GM21367 (cell line): ENCODE results near the gene ACTR3.
A peak's percentile ranks its signal among the peaks of the same experiment; 100 is the strongest.

ENCODE experiments used
- ATAC-seq: cut with Tn5 transposase; IDR thresholded peaks from one replicate; pipeline ENCODE4 v1.9.1; 2021; ENCODE audit not compliant: unreplicated experiment

The ACTR3 gene

GRCh38 chr2:113875135-113875534, 14.8 kb upstream of the ACTR3 start:
- no peak for ATAC-seq

GRCh38 chr2:113876503-113877387, 13.1 kb upstream of the ACTR3 start:
- ATAC-seq: no peak

DNA sequence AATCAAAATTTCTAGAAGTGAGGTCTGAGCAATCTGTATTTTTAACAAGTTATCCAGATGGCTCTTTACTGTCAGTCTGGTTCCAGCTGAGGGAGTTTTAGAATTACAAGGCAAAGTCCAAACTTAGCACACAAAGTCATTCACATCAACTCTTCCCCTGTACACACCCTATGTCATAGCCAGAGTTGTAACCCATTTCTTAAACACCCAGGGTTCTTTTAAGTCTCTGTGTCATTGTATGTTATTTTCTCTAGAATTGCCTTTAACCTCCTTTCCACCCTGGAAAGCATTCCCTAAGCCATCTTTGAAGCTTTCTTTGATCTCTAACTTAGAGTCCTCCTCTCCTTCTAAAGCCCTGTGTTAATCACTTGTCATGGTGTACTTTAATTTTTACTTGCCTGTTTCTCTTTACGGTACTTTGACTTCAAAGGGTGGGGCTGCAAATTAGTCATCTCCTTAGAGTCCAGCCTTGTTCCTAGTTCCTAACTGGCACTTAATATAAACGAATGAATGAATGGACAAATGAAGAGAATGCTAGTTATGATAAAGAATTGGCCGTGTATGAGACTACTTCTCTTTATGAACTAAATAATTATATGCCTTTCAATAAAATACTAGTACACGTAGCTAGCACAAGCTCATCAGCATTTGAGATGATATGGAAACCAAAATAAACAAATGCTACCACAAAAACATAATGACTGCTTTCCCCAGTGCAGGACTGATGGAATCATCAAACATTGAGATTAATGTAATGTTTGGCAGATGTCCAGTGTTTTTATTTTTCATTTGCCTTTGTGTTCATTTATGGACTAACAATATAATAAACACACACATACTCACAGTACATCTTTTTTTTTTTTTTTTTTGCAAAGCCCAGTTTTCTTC, 11.9 kb upstream of the ACTR3 start:
- no peak for ATAC-seq

- ATAC-seq: no peak
These were observed 11.1 kb upstream of the ACTR3 start for GRCh38 chr2:113878743-113879142.

DNA sequence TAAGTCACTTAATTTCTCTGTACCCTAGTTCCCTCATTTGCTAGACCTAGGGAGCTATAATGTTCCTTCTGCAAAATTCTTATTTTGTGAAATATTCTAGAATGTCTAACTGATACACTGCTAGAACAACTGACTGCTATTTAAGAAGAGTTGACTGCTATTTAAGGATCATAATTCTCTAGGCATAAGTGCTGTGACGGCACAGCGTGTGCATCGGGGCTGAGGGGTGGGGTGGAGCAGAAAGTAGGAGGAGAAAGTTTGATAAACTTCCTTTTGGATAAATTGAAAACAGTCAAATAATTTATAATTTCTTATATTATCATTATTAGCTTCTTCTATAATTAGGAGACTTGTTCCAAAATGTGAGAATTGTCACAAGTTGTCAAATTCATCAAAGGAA, 10.4 kb upstream of the ACTR3 start:
- ATAC-seq: no peak

- ATAC-seq: peak; percentile 66
These were observed 3.3 kb upstream of the ACTR3 start for GRCh38 chr2:113886479-113887008.

GRCh38 chr2:113887009-113887792, 2.7 kb upstream of the ACTR3 start:
- no peak for ATAC-seq

DNA sequence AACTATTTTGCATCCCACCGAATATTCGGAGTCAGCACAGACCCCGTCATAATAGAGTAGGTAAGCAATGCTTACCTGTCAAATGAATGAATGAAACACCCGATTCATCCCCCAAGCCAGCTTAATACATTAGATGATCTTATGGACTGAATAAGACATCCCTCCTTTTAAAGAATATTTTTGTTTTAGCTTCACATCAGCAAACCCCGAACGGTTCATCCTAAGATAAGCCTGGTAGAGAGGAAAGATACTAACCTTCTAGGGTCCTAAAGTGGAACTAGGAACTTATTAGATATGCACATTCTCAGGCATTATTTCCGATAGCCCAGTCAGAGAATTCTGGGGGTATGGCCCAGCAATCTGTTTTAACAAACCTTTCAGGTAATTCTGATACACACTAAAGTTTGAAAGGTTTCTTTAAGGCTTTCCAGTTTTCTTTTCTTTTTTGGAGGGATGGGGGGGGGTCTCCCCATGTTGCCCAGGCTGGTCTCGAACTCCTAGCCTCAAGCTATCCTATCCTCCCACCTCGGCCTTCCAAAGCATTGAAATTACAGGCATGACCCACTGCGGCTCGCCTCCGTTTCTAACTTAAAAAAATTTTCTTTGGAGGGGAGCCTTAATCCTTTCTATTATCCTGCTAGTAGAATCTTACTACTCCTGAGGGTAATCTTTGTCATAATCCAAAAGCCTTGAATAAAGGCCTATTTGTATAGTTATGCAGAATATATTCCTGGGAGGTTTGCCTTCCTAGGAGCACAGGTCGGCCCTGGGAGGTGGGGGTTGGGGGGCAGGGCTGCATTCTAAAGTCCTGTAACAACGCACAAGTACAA, 1.0 kb upstream of the ACTR3 start:
- ATAC-seq: no peak

GRCh38 chr2:113890253-113891235, 655 bp downstream of the ACTR3 start:
- ATAC-seq: peak; percentile 26

- ATAC-seq: no peak
These were observed 1.5 kb downstream of the ACTR3 start for GRCh38 chr2:113891265-113891959.

- no peak for ATAC-seq
These were observed 2.3 kb downstream of the ACTR3 start for GRCh38 chr2:113892004-113892710.

DNA sequence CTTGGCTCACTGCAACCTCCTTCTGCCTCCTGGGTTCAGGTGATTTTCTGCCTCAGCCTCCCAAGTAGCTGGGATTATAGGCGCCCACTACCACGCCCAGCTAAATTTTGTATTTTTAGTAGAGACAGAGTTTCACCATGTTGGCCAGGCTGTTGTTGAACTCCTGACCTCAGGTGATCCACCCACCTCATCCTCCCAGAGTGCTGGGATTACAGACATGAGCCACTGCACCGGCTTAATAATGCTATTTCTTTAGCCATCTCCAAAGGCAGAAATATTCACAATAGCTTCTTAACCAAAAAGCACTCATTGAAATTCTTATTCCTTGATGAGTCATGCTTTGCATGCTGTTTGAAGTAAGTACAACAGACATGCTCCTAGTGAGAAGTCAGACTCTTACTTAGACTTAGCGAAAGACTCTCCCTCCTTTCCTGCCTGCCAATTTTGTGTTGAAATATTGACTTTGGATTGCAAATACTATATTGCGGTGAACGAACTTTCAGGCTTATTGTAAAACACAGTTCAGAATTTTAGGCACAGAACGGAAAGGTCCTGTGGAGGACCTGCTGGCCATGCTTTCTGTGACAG, 4.4 kb downstream of the ACTR3 start:
- ATAC-seq: no peak

GRCh38 chr2:113895301-113895700, 5.4 kb downstream of the ACTR3 start:
- ATAC-seq: no peak

DNA sequence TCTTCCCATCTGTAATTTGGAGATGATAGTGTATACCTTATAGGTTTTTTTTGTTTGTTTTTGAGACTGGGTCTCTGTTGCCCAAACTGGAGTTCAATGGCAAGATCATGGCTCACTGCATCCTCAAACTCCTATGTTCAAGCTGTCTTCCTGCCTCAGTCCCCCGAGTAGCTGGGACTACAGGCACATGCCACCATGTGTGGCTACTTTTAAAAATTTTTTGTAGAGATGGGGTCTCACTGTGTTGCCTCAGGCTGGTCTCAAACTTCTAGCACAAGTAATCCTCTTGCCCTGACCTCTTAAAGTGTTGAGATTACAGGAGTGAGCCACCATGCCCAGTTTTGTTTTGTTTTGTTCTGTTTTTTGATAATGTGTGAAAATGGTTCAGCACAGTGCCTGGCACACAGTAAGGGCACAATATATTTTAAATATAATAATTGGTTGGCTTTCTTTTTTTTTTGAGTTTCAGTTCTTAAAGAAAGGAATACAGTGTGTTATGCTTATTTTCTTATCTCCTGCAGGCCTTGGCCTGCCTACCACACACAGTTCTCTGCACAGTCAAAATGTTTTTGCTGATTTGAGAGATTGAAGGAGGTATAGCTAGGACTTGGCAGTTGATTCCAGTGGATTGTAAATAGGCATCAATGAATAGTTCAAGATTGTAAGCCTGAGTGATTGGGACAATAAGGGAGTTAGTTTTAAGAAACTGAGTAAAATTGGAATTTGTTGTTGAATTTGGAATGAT, 6.1 kb downstream of the ACTR3 start:
- ATAC-seq: no peak

DNA sequence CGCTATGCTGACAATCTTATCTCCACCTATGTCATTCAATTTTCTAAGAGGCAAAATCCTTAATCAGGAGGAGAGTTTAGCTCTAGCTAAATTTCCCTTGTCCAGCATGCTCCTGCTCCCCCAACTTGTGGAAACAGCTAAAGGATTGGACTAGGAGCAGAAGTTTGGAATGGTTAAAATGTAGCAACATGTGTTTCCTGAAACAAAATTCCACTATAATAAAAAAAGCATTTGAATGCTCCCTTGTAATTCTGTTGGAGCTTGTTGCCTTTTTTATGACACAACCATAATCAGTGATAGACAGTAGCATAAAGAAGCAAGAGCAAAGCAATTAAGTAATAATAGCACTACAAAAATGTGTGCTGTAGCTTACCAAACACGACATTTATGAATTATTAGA, 6.9 kb downstream of the ACTR3 start:
- ATAC-seq: no peak

DNA sequence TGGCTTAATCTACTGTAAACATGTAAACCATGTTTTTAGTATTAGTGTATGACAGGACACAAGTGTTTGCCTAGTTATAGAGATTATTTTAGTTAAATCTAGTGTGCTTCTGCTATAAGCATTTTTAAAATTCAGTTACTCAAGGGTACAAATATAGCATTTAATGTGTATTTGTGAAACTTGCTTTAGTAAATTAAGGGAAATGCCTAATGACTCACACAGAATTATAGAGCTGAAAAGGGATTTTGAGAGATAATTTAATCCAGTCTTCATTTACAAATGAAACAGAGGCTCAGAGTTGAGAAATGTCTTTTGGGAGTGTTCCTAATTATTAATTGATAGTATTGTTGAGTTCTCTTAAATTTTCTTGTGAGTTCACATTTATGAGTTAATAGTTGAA, 8.2 kb downstream of the ACTR3 start:
- ATAC-seq: no peak

- no peak for ATAC-seq
These were observed 9.3 kb downstream of the ACTR3 start for GRCh38 chr2:113899166-113899565.
